Lower leg skin (tissue), 4 donors: ENCODE measurements around the gene ADGRE3. TPM values are rescaled to one million over a fixed set of nuclear protein-coding genes. Genes with fewer than 3 reads are reported as not detected.

Experiments used
- DNase-seq, 2 donors: peaks; one replicate each; pipeline ENCODE4 v3.0.0-alpha.2; 2019; ENCODE audit warnings: low spot score in 2 of 2
- H3K4me3 ChIP-seq: fragments of 200-600 bp; sonication (generic); 2 replicates; pipeline ENCODE4 v1.5.1; 2017; ENCODE audit warnings: mild to moderate bottlenecking, low read depth; ENCODE audit not compliant: poor library complexity, severe bottlenecking
- POLR2A ChIP-seq, 2 donors: fragments of 450-650 bp; IDR thresholded peaks; one replicate each; pipeline ENCODE4 v1.6.1; 2016 to 2017; ENCODE audit warnings: antibody characterized with exemption in 2 of 2, mild to moderate bottlenecking in 1 of 2, moderate library complexity in 1 of 2
- WGBS, 2 donors: methylation state at CpG; one replicate each; pipeline ENCODE4 v1.1.5; 2018; 5-methylcytosine and 5-hydroxymethylcytosine counted together
- intact Hi-C: fragments of 100-400 bp; cut with DNase I; formaldehyde crosslinking; loops from one replicate; pipeline ENCODE4 v1.15.0; 2023; ENCODE audit warnings: low total_unique reads
- total RNA-seq, 4 donors: library from RNA; depleted of rRNA; stranded (reverse); fragments of >200 nt; gene quantifications; one replicate each; pipeline ENCODE4 v1.1.0, GENCODE V29; 2016
- TF ChIP-seq, protein P1 (sequence below), 3 donors: fragments of 450-650 bp; IDR thresholded peaks; one replicate each; pipeline ENCODE4 v1.5.1; 2016; ENCODE audit warnings: antibody characterized with exemption in 3 of 3, mild to moderate bottlenecking in 3 of 3, moderate library complexity in 2 of 3

Gene ADGRE3
- total RNA-seq, 4 donors from 2014 or later: not detected

DNA sequence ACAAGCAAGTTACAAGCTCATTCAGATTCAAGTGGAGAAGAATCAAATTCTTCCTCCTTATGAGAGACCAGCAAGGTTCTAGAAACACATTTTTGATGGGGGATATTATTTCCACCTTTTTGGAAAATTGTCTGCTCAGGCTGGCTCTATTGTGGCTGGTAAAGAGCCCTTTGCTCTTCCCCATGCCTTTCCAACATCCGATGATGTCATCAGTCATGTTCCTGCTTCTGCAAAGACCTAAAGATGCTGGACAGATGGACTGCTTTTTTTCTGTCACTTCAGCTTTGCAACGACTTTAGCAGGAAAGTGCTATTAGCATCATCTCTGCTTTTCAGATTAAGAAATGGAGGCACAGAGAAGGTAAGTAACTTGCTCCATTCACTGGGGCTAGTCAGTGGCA is 4.2 kb downstream of the ADGRE3 start:
- WGBS, 2 donors: 58 to 61% methylated on average over 2 of the region's 2 CpGs
- intact Hi-C loops: no loop called here
- TF ChIP-seq, protein P1, sequence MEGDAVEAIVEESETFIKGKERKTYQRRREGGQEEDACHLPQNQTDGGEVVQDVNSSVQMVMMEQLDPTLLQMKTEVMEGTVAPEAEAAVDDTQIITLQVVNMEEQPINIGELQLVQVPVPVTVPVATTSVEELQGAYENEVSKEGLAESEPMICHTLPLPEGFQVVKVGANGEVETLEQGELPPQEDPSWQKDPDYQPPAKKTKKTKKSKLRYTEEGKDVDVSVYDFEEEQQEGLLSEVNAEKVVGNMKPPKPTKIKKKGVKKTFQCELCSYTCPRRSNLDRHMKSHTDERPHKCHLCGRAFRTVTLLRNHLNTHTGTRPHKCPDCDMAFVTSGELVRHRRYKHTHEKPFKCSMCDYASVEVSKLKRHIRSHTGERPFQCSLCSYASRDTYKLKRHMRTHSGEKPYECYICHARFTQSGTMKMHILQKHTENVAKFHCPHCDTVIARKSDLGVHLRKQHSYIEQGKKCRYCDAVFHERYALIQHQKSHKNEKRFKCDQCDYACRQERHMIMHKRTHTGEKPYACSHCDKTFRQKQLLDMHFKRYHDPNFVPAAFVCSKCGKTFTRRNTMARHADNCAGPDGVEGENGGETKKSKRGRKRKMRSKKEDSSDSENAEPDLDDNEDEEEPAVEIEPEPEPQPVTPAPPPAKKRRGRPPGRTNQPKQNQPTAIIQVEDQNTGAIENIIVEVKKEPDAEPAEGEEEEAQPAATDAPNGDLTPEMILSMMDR (IDR thresholded peaks at IDR 0.05): no peak
- TF ChIP-seq POLR2A (IDR thresholded peaks at IDR 0.05): no peak
- no peak for DNase-seq
- no peak overlapping the region for H3K4me3 ChIP-seq

DNA sequence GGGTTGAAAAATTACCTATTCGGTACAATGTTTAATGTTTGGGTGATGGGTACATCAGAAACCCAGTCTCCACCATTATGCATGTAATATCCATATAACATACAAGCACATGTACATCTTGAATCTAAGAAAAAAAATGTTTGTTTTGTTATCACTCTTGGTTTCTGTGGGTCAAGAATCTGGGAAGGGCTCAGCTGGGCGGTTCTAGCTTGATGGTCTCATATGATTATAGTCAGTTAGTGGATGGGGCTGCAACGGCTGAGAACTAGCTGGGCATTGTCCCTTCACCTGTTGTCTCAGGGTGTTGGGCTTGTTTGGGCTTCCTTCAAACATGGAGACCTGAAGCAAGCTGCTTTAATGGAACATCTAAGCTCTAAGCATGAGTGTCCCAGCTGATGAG is 4.7 kb downstream of the ADGRE3 start:
- peak in 1 of 2 donors; percentile 34 for DNase-seq
- H3K4me3 ChIP-seq: no peak overlapping the region
- TF ChIP-seq POLR2A (IDR thresholded peaks at IDR 0.05): no peak
- TF ChIP-seq, protein P1 (IDR thresholded peaks at IDR 0.05): no peak
- intact Hi-C loops: no loop called here
- 74 to 86% methylated on average over 3 of the region's 3 CpGs for WGBS, 2 donors

DNA sequence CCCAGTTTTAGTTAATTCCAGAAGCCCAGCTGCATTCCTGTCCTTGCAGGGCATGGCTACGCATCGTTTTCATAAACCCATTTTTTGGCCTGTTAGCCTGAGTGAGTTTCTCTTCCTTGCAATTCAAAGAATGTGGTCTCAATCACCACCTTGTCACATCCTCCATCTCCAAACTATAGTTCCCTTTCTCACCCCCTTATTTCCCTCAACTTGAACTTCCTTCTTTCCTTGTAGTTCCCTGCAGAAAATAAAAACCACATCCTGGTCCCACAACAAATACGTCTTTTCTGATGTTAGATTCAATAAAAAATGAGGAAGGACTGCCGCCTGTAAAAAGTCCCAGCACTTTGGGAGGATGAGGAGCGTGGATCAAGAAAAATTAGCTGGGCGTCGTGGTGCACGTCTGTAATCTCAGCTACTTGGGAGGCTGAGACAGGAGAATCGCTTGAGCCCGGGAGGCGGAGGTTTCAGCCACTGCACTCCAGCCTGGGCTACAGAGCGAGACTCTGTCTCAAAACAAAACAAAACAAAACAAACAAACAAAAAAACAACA is 13.2 kb downstream of the ADGRE3 start:
- no peak overlapping the region for H3K4me3 ChIP-seq
- intact Hi-C loops: no loop called here
- TF ChIP-seq, protein P1 (IDR thresholded peaks at IDR 0.05): no peak
- no peak for TF ChIP-seq POLR2A (IDR thresholded peaks at IDR 0.05)
- 68 to 69% methylated on average over 12 of the region's 12 CpGs for WGBS, 2 donors
- DNase-seq: no peak

DNA sequence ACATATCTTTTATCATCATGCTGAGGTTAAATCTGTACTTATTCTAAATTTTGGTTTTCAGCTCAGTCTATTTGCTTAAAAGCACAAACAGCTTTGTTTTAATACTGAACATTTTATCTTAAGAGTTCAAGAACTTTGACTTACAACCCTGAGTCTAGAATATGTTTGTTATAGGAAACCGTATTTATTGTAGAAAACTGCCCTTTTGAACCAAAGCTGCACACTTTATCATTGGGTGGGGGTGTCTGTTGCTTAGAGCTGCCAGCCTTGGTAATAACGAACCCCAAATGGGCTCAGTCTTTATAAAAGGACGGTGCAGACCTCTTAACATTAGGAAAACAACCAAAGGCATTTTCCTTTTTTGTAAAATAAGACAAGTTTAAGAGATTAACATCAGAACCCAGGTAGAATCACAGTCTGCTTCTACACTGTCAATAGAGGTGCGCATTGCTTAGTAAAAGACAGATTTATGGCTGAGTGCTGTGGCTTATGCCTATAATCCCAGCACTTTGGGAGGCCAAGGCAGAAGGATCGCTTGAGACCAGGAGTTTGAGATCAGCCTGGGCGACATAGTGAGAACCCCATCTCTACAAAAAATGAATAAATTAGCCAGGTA is 14.7 kb downstream of the ADGRE3 start:
- WGBS, 2 donors: 69 to 78% methylated on average over 6 of the region's 6 CpGs
- intact Hi-C loops: no loop called here

DNA sequence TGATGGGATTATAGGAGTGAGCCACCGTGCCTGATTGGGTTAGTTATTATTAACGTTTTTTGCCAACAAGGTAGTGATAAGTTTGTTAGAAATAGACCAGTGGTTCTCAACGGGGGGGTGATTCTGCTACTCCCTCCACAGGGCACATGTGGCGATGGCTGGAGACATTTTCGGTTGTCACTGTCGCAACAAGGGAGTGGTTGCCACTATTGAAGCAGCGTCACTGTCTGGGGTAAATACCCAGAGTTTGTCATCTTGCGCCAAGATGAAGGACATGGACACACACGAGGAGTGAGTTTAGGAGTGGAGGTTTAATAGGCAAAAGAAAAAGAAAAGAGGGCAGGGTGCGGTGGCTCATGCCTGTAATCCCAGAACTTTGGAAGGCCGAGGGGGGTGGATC is 18.9 kb downstream of the ADGRE3 start:
- H3K4me3 ChIP-seq: no peak overlapping the region
- DNase-seq: no peak
- no peak for TF ChIP-seq POLR2A (IDR thresholded peaks at IDR 0.05)
- TF ChIP-seq, protein P1 (IDR thresholded peaks at IDR 0.05): no peak
- intact Hi-C loops: no loop called here
- 74 to 77% methylated on average over 11 of the region's 11 CpGs for WGBS, 2 donors

More for the DNA sequence above, 14.7 kb downstream of the ADGRE3 start:
- no peak overlapping the region for H3K4me3 ChIP-seq
- TF ChIP-seq, protein P1 (IDR thresholded peaks at IDR 0.05): no peak
- TF ChIP-seq POLR2A (IDR thresholded peaks at IDR 0.05): no peak
- no peak for DNase-seq
